OCI-M2 (cell line): ENCODE measurements around the gene PUS10.
"Not testable (repeated sequence)": the region's sequence is repeated elsewhere in the genome, so short reads cannot be mapped to it uniquely, and the experiment has no call there.

ENCODE experiments used
- DNase-seq: peaks from one replicate; lab custom pipeline; 2025; ENCODE audit not compliant: unreplicated experiment; lab: John Stamatoyannopoulos, UW

The PUS10 gene

DNA sequence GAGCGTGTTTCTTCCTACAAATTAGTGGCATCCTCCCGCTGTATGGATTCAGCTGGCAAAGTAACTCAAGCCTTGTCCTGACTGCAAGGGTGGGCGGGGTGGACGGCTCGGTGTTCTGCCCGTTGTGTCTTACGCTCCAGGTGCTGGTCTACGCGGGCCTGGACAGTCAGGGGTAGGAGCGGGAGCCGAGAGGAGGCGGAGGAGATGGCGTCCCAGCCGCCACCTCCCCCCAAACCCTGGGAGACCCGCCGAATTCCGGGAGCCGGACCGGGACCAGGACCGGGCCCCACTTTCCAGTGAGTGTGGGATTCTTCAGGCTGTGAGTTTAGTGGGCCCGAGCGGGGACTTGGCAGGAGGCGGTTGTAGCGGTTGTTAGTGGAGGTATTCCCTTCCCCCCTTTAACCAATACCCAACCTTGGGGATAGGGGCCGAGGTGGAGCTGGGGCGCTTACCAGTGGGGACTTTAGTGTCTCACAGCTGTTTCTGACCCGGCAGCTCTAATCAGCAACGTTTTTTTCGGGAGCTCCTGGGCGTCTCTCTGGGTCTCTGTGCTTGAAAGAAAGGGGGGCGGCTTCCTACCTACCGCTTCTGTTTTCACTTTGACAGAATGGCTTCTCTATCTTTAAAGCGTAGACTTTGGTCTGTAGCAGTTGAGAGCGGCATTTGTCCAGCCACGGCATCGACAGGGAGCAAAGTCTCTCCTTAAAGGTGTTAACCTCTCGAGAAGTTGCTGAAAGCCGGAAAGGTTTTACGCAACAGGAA lies at the start of gene PUS10, which contains the start of gene PEX13:
TSS of gene PUS10 (minus strand) at position 700 of the 762 bp plus-strand sequence. CDS start 6,365 bp downstream, outside the sequence.
TSS of gene PEX13 (plus strand) at position 165 of the 762 bp plus-strand sequence. CDS start at position 205, 40 bp downstream.
- no peak for DNase-seq

DNA sequence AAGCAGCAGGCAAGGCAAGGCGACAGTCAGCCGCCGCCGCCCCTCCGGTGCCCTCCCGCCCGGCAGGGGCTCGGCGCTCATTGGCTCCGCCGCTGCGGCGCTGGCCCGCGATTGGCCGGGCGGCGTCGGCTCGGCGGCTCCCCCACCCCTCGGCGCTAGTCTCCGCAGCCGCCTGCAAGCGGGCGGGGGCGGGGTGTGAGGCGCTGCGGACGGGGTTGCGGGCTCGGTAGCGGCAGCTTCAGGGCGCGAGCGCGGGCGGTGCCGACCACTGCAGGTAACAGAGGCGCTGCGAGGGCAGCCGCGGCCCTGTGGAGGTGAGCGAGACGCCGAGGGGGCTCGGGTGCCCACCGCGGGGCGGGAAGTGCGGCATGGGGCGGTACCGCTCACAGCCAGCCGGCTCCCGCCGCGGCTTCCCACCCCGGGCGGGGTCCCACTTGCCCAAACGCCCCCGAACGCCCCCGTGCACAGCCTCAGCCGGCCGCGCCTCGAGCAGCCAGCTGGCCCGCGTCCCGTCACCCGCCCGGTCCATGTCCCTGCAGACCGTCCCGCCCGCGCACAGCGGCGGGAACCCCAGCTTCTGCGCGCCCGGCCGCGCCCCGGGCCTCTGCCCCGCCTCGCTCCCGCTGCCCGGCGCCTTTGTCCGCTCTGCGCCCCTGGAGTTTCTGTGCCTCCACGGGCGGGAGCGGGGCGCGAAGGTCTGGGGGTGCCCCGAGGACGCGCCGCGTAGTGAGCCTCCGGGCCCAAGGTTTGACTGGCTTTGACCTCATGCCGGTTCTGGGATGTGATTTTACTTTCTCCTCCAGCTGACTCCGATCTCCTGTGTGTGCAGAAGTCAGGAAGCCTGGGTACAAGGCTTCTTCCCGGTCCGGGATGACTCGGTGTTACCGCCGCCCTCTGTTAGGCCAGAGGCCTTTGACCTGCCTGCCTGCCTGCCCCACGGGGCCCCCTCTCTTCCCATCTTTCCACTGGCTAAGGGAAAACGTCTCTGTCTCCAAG lies 48.0 kb upstream of the PUS10 start, which contains the start of gene SANBR:
TSS of gene SANBR (plus strand) at position 158 of the 996 bp plus-strand sequence. CDS start 4,480 bp downstream, outside the sequence.
- peak; percentile 11 for DNase-seq

- DNase-seq = no peak
Measured at GRCh38 chr2:61059382-61059781, 41.3 kb upstream of the PUS10 start.

- DNase-seq = no peak
Measured at GRCh38 chr2:61057562-61057961, 39.5 kb upstream of the PUS10 start.

GRCh38 chr2:61055557-61055956 lies 37.5 kb upstream of the PUS10 start:
- DNase-seq = no peak

DNA sequence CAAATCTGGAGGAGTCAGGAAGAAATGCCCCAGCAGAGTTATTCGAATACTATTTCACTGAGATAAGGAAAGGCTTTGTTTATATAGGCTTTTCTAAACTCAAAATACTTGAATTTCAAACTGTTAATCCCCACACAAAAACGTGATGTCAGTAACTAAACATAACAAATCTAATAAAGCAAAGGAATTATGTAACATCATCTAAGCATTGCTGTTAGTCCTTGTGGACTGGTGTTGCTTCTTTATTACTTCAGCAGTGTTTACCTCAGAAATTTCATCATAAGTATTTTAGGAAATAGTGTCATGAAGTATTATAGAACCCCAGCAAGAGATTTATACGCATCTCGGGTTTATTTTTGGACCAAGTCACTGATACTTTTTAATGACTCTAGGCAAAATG lies 27.9 kb upstream of the PUS10 start:
- no peak for DNase-seq

- DNase-seq = no peak
Measured at GRCh38 chr2:61045226-61045625, 27.2 kb upstream of the PUS10 start.

DNA sequence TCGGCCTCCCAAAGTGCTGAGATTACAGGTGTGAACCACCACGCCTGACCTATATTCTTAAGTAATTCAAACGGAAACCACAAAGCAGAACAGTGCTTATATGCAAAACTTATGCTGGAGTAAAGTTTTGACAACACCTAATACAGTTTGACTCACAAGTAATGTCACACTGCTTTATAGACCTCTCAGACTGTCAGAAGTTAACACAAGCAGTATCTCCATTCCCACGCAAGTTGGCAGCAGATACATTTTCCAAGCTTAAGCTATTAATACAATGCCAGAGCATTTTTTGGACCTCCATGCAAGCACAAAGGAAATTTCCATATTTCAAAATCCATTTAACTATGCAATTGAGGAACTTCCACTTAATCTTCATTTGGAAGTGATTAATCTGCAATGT lies 26.6 kb upstream of the PUS10 start:
- no peak for DNase-seq

DNA sequence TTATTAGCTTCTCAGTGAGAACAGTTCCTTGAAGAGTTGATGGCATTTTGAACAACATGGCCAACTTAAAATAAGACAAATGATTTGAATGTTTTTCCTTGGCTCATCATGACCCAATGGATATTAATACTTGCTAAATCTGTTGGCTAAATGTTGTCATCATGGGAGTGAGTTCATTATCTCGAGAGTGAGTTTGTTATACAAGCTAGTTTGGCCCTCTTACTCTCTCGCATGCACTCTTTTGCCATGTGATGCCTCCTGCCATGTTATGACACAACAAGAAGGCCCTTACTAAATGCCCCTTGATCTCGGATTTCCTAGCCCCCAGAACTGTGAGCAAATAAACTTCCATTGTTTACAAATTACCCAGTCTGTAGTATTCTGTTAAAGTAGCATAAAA lies 24.8 kb upstream of the PUS10 start:
- no peak for DNase-seq

DNA sequence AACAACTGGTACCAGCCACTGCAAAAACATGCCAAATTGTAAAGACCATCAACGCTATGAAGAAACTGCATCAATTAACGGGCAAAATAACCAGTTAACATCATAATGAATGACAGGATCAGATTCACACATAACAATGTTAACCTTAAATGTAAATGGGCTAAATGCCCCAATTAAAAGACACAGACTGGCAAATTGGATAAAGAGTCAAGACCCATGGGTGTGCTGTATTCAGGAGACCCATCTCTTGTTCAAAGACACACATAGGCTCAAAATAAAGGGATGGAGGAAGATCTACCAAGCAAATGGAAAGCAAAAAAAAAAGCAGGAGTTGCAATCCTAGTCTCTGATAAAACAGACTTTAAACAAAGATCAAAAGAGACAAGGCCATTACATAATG lies 18.6 kb upstream of the PUS10 start:
- not testable (repeated sequence) for DNase-seq

- not testable (repeated sequence) for DNase-seq
Measured at GRCh38 chr2:61034592-61034991, 16.5 kb upstream of the PUS10 start.

DNA sequence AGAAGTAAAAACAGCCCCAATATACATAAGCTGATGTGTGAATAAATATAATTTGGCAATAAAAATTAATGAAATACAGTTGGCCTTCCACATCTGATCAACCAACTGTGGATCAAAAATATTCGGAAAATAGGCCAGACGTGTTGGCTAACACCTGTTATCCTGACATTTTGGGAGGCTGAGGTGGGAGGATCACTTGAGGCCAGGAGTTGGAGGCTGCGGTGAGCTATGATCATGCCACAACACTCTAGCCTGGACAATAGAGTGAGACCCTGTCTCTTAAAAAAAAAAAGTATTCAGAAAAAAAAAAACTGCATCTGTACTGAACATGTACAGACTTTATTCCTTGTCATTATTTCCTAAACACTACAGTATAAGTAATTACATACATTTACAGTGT lies 11.5 kb upstream of the PUS10 start:
- DNase-seq = no peak

- no peak for DNase-seq
Measured at GRCh38 chr2:61023670-61024069, 5.6 kb upstream of the PUS10 start.

- DNase-seq = no peak
Measured at GRCh38 chr2:61021228-61021660, 3.2 kb upstream of the PUS10 start.

GRCh38 chr2:61018798-61019197 lies 743 bp upstream of the PUS10 start:
- no peak for DNase-seq

- DNase-seq = no peak
Measured at GRCh38 chr2:61018318-61018755, 282 bp upstream of the PUS10 start.

GRCh38 chr2:61017003-61017555 lies 976 bp downstream of the PUS10 start:
- DNase-seq = peak; percentile 70

- no peak for DNase-seq
Measured at GRCh38 chr2:61016392-61017002, 1.6 kb downstream of the PUS10 start.

GRCh38 chr2:61015976-61016375 lies 2.1 kb downstream of the PUS10 start:
- no peak for DNase-seq

DNA sequence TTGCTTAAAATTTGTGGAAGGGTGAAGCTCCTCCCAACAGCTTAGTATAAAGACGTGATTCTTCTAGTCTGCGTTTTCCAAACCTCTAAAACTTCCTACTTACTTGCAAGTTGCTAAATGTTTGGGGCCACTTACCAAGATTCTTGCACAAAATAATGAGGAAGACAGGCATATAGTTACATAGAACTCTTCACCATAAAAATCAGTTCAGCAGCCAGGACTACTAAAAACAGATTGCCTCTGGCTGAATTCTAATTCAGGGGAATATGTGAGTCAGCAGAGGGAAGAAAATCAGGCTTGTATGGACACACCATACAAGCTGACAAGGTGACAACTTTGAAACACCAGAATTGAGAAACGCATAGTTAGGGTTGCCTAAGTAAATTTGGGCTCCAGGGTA lies 3.3 kb downstream of the PUS10 start:
- no peak for DNase-seq

DNA sequence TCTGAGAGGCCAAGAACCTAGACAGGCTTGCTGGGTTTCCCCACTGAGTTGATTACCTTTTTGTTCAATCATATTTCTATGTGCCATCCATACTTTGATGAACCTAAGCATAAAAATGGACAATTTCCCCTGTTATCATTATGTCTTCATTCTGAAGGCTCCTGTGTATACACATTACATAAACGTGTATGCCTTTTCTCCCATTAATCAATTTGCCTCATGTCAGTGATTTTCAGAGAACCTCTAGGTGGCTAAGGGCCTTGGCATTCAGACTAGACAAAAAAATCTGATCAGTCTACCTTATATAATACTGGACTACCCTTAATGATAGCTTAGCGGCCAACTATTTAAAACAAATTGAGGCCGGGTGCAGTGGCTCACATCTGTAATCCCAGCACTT lies 4.7 kb downstream of the PUS10 start:
- no peak for DNase-seq
